PC-9 (cell line): ENCODE data around the gene ALK. TPM values are rescaled to one million over a fixed set of nuclear protein-coding genes. Genes with fewer than 3 reads are reported as not detected.
"Not testable (repeated sequence)": the region's sequence is repeated elsewhere in the genome, so short reads cannot be mapped to it uniquely, and the experiment has no call there.

Source experiments
- BruUV-seq: library from RNA; stranded (reverse); fragments of 400-500 nt; replicated peaks from 2 replicates; lab custom pipeline; 2021; lab: Mats Ljungman, UMichigan
- CTCF ChIA-PET: fragments of 300-600 bp; sonication (Branson Sonifier 250); formaldehyde crosslinking; loops from one replicate; lab custom pipeline; 2022; ENCODE audit warnings: antibody characterized with exemption; lab: Charles Lee
- POLR2A ChIA-PET: fragments of 300-600 bp; sonication (Branson Sonifier 250); formaldehyde crosslinking; loops from one replicate; lab custom pipeline; 2022; ENCODE audit warnings: antibody characterized with exemption; ENCODE audit not compliant: unreplicated experiment; lab: Charles Lee
- DNase-seq, 2 experiments: peaks; one replicate each; pipeline versions ENCODE4 v3.0.0 to v3.0.0-alpha.2; 2015 to 2022; ENCODE audit warnings: mixed read lengths in 1 of 2
- H2AFZ ChIP-seq: fragments of 200-600 bp; sonication (generic); 2 replicates; pipeline ENCODE4 v1.8.1; 2017; ENCODE audit warnings: antibody characterized with exemption
- H3F3A ChIP-seq: fragments of 200-600 bp; sonication (generic); 2 replicates; pipeline ENCODE4 v1.8.1; 2017; ENCODE audit warnings: antibody characterized with exemption, mild to moderate bottlenecking, low read depth; ENCODE audit not compliant: insufficient read depth
- H3K27ac ChIP-seq: fragments of 200-600 bp; sonication (generic); 2 replicates; pipeline ENCODE4 v1.6.1; 2016; ENCODE audit warnings: mixed run types
- H3K27me3 ChIP-seq: fragments of 200-600 bp; sonication (generic); 2 replicates; pipeline ENCODE4 v1.6.1; 2016; ENCODE audit warnings: low read depth, mixed run types; ENCODE audit not compliant: insufficient read depth
- H3K36me3 ChIP-seq: fragments of 200-600 bp; sonication (generic); 2 replicates; pipeline ENCODE4 v1.6.1; 2016; ENCODE audit warnings: low read depth, mixed run types
- H3K4me1 ChIP-seq: fragments of 200-600 bp; sonication (generic); replicated peaks from 2 replicates; pipeline ENCODE4 v1.6.1; 2016; ENCODE audit warnings: mixed run types; ENCODE audit not compliant: insufficient read depth
- H3K4me2 ChIP-seq: fragments of 200-600 bp; sonication (generic); 2 replicates; pipeline ENCODE4 v1.6.1; 2017; ENCODE audit warnings: mixed run types
- H3K4me3 ChIP-seq: fragments of 200-600 bp; sonication (generic); 2 replicates; pipeline ENCODE4 v1.6.1; 2016; ENCODE audit warnings: mixed run types
- H3K79me2 ChIP-seq: fragments of 200-600 bp; sonication (generic); 2 replicates; pipeline ENCODE4 v1.6.1; 2017; ENCODE audit warnings: low read depth, mixed run types
- H3K9me2 ChIP-seq: fragments of 200-600 bp; sonication (generic); 2 replicates; pipeline ENCODE4 v1.8.1; 2017; ENCODE audit warnings: mild to moderate bottlenecking; ENCODE audit not compliant: insufficient read depth
- H3K9me3 ChIP-seq: fragments of 200-600 bp; sonication (generic); 2 replicates; pipeline ENCODE4 v1.8.1; 2016; ENCODE audit warnings: low read depth; ENCODE audit not compliant: insufficient read depth
- H4K20me1 ChIP-seq: fragments of 200-600 bp; sonication (generic); 2 replicates; pipeline ENCODE4 v1.8.1; 2017; ENCODE audit not compliant: insufficient read depth
- CTCF ChIP-seq: fragments of 200-600 bp; sonication (generic); conservative IDR thresholded peaks from 2 replicates; pipeline ENCODE4 v1.6.1; 2017; ENCODE audit warnings: mixed run types, antibody characterized with exemption, mild to moderate bottlenecking, moderate library complexity
- EZH2 ChIP-seq: fragments of 200-600 bp; sonication (generic); IDR thresholded peaks from 2 replicates; pipeline ENCODE4 v1.8.0; 2017; ENCODE audit warnings: antibody characterized with exemption, low read depth
- intact Hi-C: fragments of 100-400 bp; cut with micrococcal nuclease; formaldehyde crosslinking; loops from one replicate; pipeline ENCODE4 v1.10.0; 2022; ENCODE audit not compliant: unreplicated experiment
- total RNA-seq: library from RNA; stranded (reverse); gene quantifications from 2 replicates; pipeline ENCODE4 v1.2.3, GENCODE V29; 2021

Gene ALK
- total RNA-seq, 1 experiment from 2014 or later = not detected

GRCh38 chr2:29755233-29755632 lies 166.2 kb downstream of the ALK start:
- H4K20me1 ChIP-seq = no peaks in the 10 kb centered on the region
- H3K79me2 ChIP-seq = no peaks in the 10 kb centered on the region
- BruUV-seq = no TSS peak
- no peak overlapping the region for H2AFZ ChIP-seq
- no peaks in the 10 kb centered on the region for H3K4me1 ChIP-seq
- H3K36me3 ChIP-seq = no peaks in the 10 kb centered on the region
- no peak overlapping the region for H3K4me2 ChIP-seq
- no peak for TF ChIP-seq CTCF
- H3K9me3 ChIP-seq = no peaks in the 10 kb centered on the region
- DNase-seq = no peak
- no peaks in the 10 kb centered on the region for H3F3A ChIP-seq
- intact Hi-C loops = no loop called here
- peaks cover 63% of the 10 kb centered on the region for H3K27me3 ChIP-seq
- H3K9me2 ChIP-seq = no peaks in the 10 kb centered on the region
- no peak overlapping the region for H3K4me3 ChIP-seq
- no peak overlapping the region for H3K27ac ChIP-seq
- ChIA-PET CTCF (no interaction called here), POLR2A (no interaction called here)

GRCh38 chr2:29753671-29754444 lies 167.5 kb downstream of the ALK start:
- H3K4me1 ChIP-seq = no peaks in the 10 kb centered on the region
- no peak overlapping the region for H2AFZ ChIP-seq
- H3K27ac ChIP-seq = no peak overlapping the region
- no peaks in the 10 kb centered on the region for H4K20me1 ChIP-seq
- no peaks in the 10 kb centered on the region for H3K36me3 ChIP-seq
- H3K27me3 ChIP-seq = peaks cover 57% of the 10 kb centered on the region
- no TSS peak for BruUV-seq
- intact Hi-C loops = no loop called here
- no peaks in the 10 kb centered on the region for H3F3A ChIP-seq
- no peaks in the 10 kb centered on the region for H3K9me2 ChIP-seq
- TF ChIP-seq CTCF (no peak), EZH2 (no peak)
- CTCF ChIA-PET = no interaction called here
- H3K79me2 ChIP-seq = no peaks in the 10 kb centered on the region
- H3K4me2 ChIP-seq = no peak overlapping the region
- POLR2A ChIA-PET = no interaction called here
- no peak for DNase-seq
- no peaks in the 10 kb centered on the region for H3K9me3 ChIP-seq
- no peak overlapping the region for H3K4me3 ChIP-seq

GRCh38 chr2:29751390-29751789 lies 170.0 kb downstream of the ALK start:
- no peak for TF ChIP-seq CTCF
- no peaks in the 10 kb centered on the region for H3K36me3 ChIP-seq
- H3K27ac ChIP-seq = no peak overlapping the region
- no peaks in the 10 kb centered on the region for H3K4me1 ChIP-seq
- no peaks in the 10 kb centered on the region for H3F3A ChIP-seq
- DNase-seq = no peak
- H3K4me2 ChIP-seq = no peak overlapping the region
- intact Hi-C loops = no loop called here
- H4K20me1 ChIP-seq = no peaks in the 10 kb centered on the region
- H3K4me3 ChIP-seq = no peak overlapping the region
- CTCF ChIA-PET = no interaction called here
- H3K79me2 ChIP-seq = no peaks in the 10 kb centered on the region
- no peak overlapping the region for H2AFZ ChIP-seq
- no peaks in the 10 kb centered on the region for H3K9me2 ChIP-seq
- peaks cover 44% of the 10 kb centered on the region for H3K27me3 ChIP-seq
- H3K9me3 ChIP-seq = no peaks in the 10 kb centered on the region
- no TSS peak for BruUV-seq
- POLR2A ChIA-PET = no interaction called here

DNA sequence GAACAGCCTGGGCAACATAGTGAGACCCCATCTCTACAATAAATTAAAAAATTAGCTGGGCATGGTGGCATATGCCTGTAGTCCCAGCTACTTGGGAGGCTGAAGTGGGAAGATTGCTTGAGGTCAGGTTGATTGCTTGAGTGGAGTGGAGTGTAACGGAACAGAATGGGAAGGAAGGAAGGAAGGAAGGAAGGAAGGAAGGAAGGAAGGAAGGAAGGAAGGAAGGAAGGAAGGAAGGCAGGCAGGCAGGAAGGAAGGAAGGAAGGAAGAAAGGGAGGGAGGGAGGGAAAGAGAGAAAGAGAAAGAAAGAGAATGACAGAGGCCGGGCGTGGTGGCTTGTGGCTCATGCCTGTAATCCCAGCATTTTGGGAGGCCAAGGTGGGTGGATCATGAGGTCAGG lies 170.9 kb downstream of the ALK start:
- POLR2A ChIA-PET, DNase-seq, H3K36me3 ChIP-seq, H3K79me2 ChIP-seq, H2AFZ ChIP-seq, intact Hi-C loops, H4K20me1 ChIP-seq, H3K4me1 ChIP-seq, H3F3A ChIP-seq, BruUV-seq, H3K9me3 ChIP-seq, H3K4me2 ChIP-seq, CTCF ChIA-PET, H3K9me2 ChIP-seq, H3K27ac ChIP-seq, H3K4me3 ChIP-seq: not testable (repeated sequence)
- peaks cover 34% of the 10 kb centered on the region for H3K27me3 ChIP-seq
